ENCODE results near the gene NUDT4. TPM values are rescaled to one million over a fixed set of nuclear protein-coding genes. Genes with fewer than 3 reads are reported as not detected.

NUDT4 gene
- total and polyA plus RNA-seq, 2 of the 13 experiments (the other 11 are each of a cell fraction or from before 2014, with no cell fraction given): 37.3 to 70.1 TPM

DNA sequence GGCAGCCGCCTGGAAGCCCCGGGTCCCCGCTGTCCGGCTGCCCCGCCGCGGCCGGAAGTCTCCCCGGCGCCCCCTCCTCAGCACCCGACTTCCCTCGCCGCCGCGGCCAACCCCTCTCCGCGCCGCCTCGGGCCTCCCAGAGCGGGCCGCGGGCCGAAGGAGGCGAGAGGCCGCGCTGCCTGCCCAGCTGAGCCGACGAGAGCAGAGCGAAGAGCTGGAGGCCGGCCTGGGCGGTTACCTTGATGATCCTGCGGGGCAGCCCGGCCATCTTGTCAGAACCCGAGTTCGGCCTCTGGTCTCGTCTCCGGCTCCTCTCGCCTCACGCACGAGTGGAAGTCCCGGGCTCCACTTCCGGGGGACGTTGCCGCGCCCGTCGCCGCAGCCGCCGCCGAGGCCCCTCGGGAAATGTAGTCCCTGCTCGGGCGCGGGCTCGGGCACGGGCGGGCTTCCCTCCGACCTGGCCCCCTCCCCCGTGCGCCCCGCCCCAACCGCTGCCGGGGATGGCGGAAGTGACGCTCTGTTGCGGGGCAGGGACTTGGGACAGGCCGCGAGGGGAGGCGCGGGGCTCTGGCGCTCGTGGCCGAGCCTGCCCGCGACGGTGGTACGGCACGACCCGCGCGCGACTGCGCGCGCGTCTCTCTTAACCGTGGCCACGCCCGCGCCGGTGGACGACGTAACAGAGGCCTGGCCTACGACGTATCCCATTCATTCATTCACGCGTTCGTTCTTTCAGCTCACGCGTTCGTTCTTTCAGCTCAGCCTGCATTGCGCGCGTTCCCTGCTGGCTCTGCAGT lies 64.1 kb downstream of the NUDT4 start, which contains the start of gene UBE2N (continued):
- TF ChIP-seq, protein P1, sequence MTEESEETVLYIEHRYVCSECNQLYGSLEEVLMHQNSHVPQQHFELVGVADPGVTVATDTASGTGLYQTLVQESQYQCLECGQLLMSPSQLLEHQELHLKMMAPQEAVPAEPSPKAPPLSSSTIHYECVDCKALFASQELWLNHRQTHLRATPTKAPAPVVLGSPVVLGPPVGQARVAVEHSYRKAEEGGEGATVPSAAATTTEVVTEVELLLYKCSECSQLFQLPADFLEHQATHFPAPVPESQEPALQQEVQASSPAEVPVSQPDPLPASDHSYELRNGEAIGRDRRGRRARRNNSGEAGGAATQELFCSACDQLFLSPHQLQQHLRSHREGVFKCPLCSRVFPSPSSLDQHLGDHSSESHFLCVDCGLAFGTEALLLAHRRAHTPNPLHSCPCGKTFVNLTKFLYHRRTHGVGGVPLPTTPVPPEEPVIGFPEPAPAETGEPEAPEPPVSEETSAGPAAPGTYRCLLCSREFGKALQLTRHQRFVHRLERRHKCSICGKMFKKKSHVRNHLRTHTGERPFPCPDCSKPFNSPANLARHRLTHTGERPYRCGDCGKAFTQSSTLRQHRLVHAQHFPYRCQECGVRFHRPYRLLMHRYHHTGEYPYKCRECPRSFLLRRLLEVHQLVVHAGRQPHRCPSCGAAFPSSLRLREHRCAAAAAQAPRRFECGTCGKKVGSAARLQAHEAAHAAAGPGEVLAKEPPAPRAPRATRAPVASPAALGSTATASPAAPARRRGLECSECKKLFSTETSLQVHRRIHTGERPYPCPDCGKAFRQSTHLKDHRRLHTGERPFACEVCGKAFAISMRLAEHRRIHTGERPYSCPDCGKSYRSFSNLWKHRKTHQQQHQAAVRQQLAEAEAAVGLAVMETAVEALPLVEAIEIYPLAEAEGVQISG (CRISPR knock-in tag; IDR thresholded peaks at IDR 0.05): peak; percentile 92
- TF ChIP-seq, protein P2, sequence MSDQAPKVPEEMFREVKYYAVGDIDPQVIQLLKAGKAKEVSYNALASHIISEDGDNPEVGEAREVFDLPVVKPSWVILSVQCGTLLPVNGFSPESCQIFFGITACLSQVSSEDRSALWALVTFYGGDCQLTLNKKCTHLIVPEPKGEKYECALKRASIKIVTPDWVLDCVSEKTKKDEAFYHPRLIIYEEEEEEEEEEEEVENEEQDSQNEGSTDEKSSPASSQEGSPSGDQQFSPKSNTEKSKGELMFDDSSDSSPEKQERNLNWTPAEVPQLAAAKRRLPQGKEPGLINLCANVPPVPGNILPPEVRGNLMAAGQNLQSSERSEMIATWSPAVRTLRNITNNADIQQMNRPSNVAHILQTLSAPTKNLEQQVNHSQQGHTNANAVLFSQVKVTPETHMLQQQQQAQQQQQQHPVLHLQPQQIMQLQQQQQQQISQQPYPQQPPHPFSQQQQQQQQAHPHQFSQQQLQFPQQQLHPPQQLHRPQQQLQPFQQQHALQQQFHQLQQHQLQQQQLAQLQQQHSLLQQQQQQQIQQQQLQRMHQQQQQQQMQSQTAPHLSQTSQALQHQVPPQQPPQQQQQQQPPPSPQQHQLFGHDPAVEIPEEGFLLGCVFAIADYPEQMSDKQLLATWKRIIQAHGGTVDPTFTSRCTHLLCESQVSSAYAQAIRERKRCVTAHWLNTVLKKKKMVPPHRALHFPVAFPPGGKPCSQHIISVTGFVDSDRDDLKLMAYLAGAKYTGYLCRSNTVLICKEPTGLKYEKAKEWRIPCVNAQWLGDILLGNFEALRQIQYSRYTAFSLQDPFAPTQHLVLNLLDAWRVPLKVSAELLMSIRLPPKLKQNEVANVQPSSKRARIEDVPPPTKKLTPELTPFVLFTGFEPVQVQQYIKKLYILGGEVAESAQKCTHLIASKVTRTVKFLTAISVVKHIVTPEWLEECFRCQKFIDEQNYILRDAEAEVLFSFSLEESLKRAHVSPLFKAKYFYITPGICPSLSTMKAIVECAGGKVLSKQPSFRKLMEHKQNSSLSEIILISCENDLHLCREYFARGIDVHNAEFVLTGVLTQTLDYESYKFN (CRISPR knock-in tag; conservative IDR thresholded peaks at IDR 0.05): peak; percentile 58; the same call in 1 of the 2 replicates
- TF ChIP-seq ZNF296 (CRISPR knock-in tag; conservative IDR thresholded peaks at IDR 0.05) (no peak), FOXO4 (CRISPR knock-in tag; conservative IDR thresholded peaks at IDR 0.05) (no peak), ISX (CRISPR knock-in tag; conservative IDR thresholded peaks at IDR 0.05) (no peak), ZNF44 (CRISPR knock-in tag; IDR thresholded peaks at IDR 0.05) (no peak), ATM (IDR thresholded peaks at IDR 0.05; ENCODE audit: borderline replicate concordance) (no peak), ZNF605 (CRISPR knock-in tag; IDR thresholded peaks at IDR 0.05) (peak; percentile 66; the same call in 1 of the 2 replicates), ZNF329 (CRISPR knock-in tag; IDR thresholded peaks at IDR 0.05; ENCODE audit: low read depth) (0 out of 2 replicates have a peak, but pooled peaks have one; percentile 9), ERF (CRISPR knock-in tag; IDR thresholded peaks at IDR 0.05) (peak; percentile 89; the same call in 1 of the 2 replicates), ZNF543 (CRISPR knock-in tag; IDR thresholded peaks at IDR 0.05) (no peak; the same call in 1 of the 2 replicates), ZNF878 (CRISPR knock-in tag; IDR thresholded peaks at IDR 0.05) (peak; percentile 65), GPN1 (CRISPR knock-in tag; IDR thresholded peaks at IDR 0.05; ENCODE audit: borderline replicate concordance) (no peak), ZNF138 (CRISPR knock-in tag; IDR thresholded peaks at IDR 0.05; ENCODE audit: low read depth) (peak; percentile 13; the same call in 1 of the 2 replicates), ZNF496 (CRISPR knock-in tag; IDR thresholded peaks at IDR 0.05; ENCODE audit: insufficient replicate concordance) (no peak), POGZ (CRISPR knock-in tag; IDR thresholded peaks at IDR 0.05) (peak; percentile 79), MNT (IDR thresholded peaks at IDR 0.05) (no peak; the same call in none of the 2 replicates), XBP1 (CRISPR knock-in tag; IDR thresholded peaks at IDR 0.05) (no peak)
- TF ChIP-seq, protein P3, sequence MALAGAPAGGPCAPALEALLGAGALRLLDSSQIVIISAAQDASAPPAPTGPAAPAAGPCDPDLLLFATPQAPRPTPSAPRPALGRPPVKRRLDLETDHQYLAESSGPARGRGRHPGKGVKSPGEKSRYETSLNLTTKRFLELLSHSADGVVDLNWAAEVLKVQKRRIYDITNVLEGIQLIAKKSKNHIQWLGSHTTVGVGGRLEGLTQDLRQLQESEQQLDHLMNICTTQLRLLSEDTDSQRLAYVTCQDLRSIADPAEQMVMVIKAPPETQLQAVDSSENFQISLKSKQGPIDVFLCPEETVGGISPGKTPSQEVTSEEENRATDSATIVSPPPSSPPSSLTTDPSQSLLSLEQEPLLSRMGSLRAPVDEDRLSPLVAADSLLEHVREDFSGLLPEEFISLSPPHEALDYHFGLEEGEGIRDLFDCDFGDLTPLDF (CRISPR knock-in tag; IDR thresholded peaks at IDR 0.05): peak; percentile 86

Measured in HepG2 (cell line).